ENCODE results near the gene COL13A1.

DNA sequence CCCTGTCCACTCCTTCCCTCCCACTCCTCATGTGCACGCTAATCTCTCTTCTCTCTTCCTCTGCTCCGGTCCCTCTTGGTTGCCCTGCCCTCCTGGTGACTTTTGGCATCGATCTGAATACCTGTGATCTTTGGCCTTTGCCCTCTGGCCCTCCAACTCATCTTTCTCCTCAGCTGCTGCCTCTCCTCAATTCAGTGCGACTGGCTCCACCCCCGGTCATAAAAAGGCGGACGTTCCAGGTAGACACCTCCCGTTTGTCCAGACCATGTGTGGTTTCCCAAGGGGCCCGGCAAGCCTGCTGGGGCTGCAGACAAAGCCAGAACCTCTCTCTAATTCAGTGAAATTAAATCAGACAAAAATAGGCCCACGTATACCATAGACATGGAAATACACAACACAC is 96.8 kb downstream of the COL13A1 start:
- TF ChIP-seq, protein P1, sequence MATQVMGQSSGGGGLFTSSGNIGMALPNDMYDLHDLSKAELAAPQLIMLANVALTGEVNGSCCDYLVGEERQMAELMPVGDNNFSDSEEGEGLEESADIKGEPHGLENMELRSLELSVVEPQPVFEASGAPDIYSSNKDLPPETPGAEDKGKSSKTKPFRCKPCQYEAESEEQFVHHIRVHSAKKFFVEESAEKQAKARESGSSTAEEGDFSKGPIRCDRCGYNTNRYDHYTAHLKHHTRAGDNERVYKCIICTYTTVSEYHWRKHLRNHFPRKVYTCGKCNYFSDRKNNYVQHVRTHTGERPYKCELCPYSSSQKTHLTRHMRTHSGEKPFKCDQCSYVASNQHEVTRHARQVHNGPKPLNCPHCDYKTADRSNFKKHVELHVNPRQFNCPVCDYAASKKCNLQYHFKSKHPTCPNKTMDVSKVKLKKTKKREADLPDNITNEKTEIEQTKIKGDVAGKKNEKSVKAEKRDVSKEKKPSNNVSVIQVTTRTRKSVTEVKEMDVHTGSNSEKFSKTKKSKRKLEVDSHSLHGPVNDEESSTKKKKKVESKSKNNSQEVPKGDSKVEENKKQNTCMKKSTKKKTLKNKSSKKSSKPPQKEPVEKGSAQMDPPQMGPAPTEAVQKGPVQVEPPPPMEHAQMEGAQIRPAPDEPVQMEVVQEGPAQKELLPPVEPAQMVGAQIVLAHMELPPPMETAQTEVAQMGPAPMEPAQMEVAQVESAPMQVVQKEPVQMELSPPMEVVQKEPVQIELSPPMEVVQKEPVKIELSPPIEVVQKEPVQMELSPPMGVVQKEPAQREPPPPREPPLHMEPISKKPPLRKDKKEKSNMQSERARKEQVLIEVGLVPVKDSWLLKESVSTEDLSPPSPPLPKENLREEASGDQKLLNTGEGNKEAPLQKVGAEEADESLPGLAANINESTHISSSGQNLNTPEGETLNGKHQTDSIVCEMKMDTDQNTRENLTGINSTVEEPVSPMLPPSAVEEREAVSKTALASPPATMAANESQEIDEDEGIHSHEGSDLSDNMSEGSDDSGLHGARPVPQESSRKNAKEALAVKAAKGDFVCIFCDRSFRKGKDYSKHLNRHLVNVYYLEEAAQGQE (IDR thresholded peaks at IDR 0.05; ENCODE audit: unreplicated experiment) = no peak
- TF ChIP-seq, protein P2, sequence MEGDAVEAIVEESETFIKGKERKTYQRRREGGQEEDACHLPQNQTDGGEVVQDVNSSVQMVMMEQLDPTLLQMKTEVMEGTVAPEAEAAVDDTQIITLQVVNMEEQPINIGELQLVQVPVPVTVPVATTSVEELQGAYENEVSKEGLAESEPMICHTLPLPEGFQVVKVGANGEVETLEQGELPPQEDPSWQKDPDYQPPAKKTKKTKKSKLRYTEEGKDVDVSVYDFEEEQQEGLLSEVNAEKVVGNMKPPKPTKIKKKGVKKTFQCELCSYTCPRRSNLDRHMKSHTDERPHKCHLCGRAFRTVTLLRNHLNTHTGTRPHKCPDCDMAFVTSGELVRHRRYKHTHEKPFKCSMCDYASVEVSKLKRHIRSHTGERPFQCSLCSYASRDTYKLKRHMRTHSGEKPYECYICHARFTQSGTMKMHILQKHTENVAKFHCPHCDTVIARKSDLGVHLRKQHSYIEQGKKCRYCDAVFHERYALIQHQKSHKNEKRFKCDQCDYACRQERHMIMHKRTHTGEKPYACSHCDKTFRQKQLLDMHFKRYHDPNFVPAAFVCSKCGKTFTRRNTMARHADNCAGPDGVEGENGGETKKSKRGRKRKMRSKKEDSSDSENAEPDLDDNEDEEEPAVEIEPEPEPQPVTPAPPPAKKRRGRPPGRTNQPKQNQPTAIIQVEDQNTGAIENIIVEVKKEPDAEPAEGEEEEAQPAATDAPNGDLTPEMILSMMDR (conservative IDR thresholded peaks at IDR 0.05; ENCODE audit: low read depth in 2 of 2) = no peak
